ENCODE results near the gene PAH. TPM values are rescaled to one million over a fixed set of nuclear protein-coding genes. Genes with fewer than 3 reads are reported as not detected.

Gene PAH
- total RNA-seq, result not detected

GRCh38 chr12:102917026-102917787, at the start of gene PAH:
PAH (minus strand) TSS chr12:102917244; CDS start chr12:102917130, 114 bp downstream.

DNA sequence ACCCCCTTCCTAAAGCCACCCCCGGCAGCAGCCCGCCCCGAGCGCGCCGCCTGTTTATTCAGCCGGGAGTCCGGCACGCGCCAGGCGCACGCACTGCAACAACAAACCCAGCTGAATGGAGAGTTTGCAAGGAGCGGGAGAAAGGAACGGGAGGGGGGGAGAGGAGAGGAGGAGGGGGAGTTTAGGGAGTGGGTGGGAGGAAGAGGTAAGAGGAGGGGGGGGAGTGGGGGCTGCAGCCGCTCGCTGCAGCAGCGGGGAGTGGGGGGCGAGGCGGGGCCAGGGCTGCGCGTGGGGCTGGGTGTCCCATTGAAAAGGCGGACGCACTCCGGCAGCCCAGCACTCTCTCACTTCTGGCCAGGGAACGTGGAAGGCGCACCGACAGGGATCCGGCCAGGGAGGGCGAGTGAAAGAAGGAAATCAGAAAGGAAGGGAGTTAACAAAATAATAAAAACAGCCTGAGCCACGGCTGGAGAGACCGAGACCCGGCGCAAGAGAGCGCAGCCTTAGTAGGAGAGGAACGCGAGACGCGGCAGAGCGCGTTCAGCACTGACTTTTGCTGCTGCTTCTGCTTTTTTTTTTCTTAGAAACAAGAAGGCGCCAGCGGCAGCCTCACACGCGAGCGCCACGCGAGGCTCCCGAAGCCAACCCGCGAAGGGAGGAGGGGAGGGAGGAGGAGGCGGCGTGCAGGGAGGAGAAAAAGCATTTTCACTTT, 40.5 kb upstream of the PAH start, which contains the start of gene ASCL1:
Gene ASCL1, plus strand, starts transcription at position 336 of the 712 bp plus-strand sequence. CDS start 571 bp downstream, outside the sequence.

Other genes with a start within 250 kb of the PAH start
- 15.0 TPM for gene ASCL1, start 40.4 kb upstream of the PAH start, total RNA-seq

Measured in parietal lobe (tissue), 1 donor.